GM21381 (cell line): ENCODE data around the gene TAF6.
"Not testable (repeated sequence)": the region's sequence is repeated elsewhere in the genome, so short reads cannot be mapped to it uniquely, and the experiment has no call there.

Experiments
- ATAC-seq: cut with Tn5 transposase; IDR thresholded peaks from one replicate; pipeline ENCODE4 v1.9.1; 2021; ENCODE audit warnings: mild to moderate bottlenecking, moderate library complexity; ENCODE audit not compliant: unreplicated experiment

Gene TAF6

DNA sequence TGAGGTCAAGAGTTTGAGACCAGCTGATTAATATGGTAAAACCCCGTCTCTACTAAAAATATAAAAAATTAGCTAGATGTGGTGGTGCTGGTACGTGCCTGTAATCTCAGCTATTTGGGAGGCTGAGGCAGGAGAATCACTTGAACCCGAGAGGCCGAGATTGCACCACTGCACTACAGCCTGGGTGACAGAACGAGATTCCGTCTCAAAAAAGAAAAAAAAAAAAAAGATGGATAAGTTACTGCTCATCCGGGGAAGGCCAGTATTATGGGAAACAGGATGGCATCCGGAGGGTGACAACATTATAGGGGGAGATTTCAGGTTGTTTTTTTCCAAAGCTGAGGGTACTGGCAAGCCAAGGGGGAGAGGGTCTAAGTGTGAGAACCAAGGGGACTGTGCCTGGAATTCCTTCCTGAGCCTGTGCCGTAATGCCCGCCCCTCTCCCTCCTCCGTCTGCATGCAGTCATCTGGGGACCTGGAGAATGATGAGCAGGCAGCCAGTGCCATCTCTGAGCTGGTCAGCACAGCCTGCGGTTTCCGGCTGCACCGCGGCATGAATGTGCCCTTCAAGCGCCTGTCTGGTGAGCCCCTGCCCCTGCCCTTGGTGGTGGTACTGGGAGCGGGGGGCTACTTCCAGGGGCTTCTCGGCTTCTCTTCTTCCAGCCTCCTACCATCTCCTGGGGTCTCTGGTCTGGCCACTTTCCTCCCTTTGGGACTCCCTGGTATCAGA is 33.9 kb upstream of the TAF6 start:
- ATAC-seq: no peak

DNA sequence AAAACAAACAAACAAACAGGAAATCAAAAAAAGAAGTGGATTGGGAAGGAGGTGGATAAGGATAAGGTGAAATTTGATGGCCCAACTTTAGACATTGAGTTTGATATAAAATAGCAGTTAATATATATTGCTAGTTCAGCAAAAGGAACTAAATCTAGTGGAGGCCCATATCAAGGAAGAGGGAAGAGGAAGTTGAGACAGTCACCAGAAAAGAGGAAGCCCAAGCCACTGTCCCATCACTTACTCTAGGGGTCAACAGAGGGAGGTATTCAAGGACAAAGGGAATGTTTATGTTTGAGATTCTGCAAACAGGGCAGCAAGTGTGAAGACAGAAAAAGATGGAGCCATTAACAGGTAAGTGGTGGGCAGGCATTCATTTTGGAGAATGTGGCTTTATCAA is 33.2 kb upstream of the TAF6 start:
- ATAC-seq: no peak

- peak; percentile 97 for ATAC-seq
Observed at GRCh38 chr7:100148559-100149328, 29.6 kb upstream of the TAF6 start, which contains the start of gene LAMTOR4. Gene LAMTOR4 (plus strand): TSS chr7:100148918. CDS start chr7:100148973, 55 bp downstream.

GRCh38 chr7:100148225-100148558 is 29.0 kb upstream of the TAF6 start:
- no peak for ATAC-seq

DNA sequence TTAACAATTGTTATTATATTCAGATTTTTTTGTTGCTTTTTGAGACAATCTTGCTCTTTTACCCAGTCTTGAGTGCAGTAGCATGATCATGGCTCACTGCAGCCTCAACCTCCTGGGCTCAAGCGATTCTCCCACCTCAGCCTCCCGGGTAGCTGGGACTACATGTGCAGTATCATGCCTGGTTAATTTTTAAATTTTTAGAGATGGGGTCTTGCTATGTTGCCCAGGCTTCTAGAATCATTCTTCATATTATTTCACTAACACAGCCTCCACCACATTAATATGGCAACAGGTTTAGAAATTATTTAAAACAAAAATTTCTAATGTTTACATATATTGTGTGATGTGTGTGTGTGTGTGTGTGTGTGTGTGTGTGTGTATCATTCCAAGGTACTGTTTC is 28.1 kb upstream of the TAF6 start:
- no peak for ATAC-seq

DNA sequence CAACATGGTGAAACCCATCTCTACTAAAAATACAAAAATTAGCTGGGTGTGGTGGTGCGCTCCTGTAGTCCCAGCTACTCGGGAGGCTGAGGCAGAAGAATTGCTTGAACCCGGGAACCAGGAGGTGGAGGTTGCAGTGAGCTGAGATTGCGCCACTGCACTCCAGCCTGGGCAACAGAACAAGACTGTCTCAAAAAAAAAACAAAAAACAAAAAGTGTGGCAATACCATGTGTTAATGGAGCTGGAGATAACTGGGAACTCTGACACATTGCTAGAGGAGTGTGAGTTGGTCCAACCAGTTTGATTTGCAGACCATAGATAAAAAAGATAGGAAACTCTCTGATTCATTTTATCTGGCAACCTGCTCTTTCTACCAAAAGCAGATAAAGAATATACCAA is 27.2 kb upstream of the TAF6 start:
- not testable (repeated sequence) for ATAC-seq

- no peak for ATAC-seq
Observed at GRCh38 chr7:100142461-100142860, 23.3 kb upstream of the TAF6 start.

GRCh38 chr7:100141555-100141949 is 22.4 kb upstream of the TAF6 start:
- no peak for ATAC-seq

GRCh38 chr7:100137851-100138760 is 18.9 kb upstream of the TAF6 start:
- no peak for ATAC-seq

GRCh38 chr7:100132697-100133151 is 13.6 kb upstream of the TAF6 start:
- ATAC-seq: no peak

DNA sequence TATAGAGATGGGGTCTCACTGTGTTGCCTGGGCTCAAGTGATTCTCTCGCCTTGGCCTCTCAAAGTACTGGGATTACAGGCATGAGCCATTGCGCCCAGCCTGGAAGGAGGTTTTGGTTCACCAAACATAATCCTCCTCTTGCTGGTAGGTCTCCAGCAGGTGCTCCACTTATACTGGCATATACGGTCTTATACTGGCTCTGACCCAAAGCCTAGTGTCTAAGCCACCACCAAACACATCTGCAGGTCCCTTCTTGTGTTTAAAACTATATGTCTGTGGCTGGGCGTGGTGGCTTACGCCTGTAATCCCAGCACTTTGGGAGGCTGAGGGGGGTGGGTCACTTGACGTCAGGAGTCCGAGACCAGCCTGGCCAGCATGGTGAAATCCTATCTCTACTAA is 13.0 kb upstream of the TAF6 start:
- ATAC-seq: no peak

GRCh38 chr7:100130608-100131453 is 11.7 kb upstream of the TAF6 start:
- no peak for ATAC-seq

- ATAC-seq: not testable (repeated sequence)
Observed at GRCh38 chr7:100130220-100130607, 11.1 kb upstream of the TAF6 start.

DNA sequence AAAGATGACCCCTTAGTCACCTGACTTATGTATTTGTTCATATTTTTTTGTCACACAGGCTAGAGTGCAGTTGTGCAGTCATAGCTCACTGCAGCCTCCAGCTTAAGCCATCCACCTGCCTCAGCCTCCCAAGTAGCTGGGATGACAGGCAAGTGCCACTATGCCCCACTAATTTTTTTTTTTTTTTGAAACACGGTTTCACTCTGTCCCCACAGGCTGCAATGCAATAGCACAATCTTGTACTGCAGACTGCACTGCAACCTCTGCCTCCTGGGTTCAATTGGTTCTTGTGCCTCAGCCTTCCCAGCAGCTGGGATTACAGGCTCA is 9.4 kb upstream of the TAF6 start:
- ATAC-seq: no peak

DNA sequence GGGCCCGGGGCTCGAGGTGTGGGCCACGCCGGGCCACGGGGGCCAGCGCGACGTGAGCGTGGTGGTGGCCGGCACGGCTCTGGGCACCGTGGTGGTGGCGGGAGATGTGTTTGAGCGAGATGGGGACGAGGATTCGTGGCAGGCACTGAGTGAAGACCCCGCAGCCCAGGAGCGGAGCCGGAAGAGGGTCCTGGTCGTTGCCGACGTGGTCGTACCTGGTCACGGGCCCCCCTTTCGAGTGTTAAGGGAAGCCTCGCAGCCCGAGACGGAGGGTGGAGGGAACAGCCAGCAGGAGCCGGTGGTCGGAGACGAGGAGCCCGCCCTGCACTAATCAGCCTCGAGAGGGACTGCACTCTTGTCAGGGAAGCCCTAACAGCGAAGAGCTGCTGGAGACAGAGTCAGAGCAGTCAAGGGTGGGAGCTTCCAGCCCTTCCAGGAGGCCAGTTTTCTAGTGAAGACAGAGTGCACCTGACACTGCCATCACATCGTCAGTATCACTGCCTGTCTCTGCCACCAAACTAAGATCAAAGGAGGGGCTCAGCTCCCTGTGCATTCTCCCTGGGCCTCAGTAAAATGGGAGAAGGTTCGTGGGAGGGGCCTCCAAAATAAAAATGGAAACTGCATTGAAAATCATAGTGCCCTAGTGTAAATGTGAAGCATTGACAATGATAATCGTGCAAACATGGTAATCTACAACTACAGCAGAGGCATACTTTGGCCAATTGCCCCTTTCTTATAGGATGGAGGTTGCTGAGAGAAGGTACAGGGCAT is 8.9 kb upstream of the TAF6 start:
- ATAC-seq: no peak

DNA sequence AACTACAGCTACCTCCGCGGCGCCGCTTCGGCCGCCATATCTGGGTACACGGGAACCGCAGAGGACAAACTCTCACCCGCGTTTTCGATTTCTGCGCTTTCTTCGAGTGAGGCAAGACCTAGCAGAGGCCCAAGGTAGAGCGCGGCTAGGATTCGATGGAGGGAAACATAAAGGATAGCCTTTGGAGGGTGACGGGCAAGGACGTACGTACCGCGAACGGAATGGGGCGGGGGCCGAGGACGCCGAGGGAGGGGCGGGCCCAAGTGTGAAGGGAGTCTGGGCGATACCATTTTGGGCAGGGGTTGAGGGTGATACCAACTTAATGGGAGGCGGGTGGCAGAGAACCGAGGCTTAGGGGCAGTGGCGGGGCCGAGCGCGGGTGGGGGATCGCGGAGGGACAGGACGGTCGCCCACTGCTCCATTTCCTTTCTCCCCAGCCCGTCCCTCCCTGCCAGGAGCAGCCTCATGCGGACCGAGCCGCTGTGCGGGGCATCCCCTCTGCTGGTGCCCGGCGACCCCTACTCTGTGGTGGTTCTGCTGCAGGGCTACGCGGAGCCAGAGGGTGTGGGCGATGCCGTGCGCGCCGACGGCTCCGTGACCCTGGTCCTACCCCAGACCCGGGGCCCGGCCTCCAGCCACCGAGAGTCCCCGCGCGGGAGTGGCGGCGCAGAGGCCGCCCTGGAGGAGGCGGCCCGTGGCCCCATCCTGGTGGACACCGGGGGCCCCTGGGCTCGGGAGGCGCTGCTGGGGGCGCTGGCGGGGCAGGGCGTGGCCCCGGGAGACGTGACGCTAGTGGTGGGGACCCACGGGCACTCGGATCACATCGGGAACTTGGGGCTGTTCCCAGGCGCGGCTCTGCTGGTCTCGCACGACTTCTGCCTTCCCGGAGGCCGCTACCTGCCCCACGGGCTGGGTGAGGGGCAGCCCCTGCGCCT is 8.0 kb upstream of the TAF6 start, which contains the start of gene MBLAC1:
MBLAC1 (plus strand) TSS at position 37 of the 935 bp plus-strand sequence; CDS start at position 466, 429 bp downstream.
- peak; percentile 62 for ATAC-seq

DNA sequence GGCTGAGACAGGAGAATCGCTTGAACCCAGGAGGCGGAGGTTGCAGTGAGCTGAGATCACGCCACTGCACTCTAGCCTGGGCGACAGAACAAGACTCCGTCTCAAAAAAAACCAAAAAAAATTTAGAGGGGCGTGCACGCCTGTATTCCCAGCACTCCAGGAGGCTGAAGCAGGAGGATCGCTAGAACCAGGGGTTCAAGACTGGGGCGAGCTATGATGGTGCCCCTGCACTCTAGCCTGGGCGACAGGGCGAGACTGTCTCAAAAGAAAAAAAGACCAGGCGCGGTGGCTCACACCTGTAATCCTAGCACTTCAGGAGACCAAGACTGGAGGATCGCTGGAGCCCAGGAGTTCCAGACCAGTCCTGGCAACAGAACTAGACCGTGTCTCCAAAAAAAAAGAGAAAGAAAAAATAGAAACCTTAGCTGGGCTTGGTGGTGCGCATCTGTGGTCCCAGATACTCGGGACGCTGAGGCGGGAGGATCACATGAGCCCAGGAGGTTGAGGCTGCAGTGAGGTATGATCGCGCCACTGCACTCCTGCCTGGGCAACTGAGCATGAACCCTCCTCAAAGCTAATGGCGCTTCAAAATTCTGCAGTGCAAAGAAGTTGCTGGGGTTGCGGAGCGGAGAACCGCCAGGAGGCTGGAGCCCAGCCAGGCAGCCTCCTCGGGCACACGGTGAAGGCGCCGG is 7.2 kb upstream of the TAF6 start:
- ATAC-seq: no peak
